Left lung (tissue), 10 donors: ENCODE measurements around the gene C1orf50. TPM values are rescaled to one million over a fixed set of nuclear protein-coding genes. Genes with fewer than 3 reads are reported as not detected.

Experiments used
- ATAC-seq: fragments of 200-7000 bp; cut with Tn5 transposase; one replicate; pipeline ENCODE4 v1.9.1; 2020; ENCODE audit warnings: moderate library complexity
- DNase-seq, 4 donors: peaks; one replicate each; pipeline ENCODE4 v3.0.0-alpha.2; 2013 to 2020
- H3K27ac ChIP-seq, 2 donors: fragments of 200-600 bp; sonication (generic) in 1 of 2; one replicate each; pipeline versions ENCODE4 v1.5.0 to v1.8.0; 2020 to 2021
- H3K27me3 ChIP-seq, 2 donors: fragments of 200-600 bp; sonication (generic) in 1 of 2; one replicate each; pipeline versions ENCODE4 v1.5.0 to v1.8.0; 2020 to 2021
- H3K36me3 ChIP-seq, 2 donors: fragments of 200-600 bp; sonication (generic) in 1 of 2; one replicate each; pipeline versions ENCODE4 v1.5.0 to v1.8.0; 2020 to 2021
- H3K4me1 ChIP-seq, 2 donors: fragments of 200-600 bp; one replicate each; pipeline ENCODE4 v1.8.0; 2021
- H3K4me3 ChIP-seq, 2 donors: fragments of 200-600 bp; sonication (generic) in 1 of 2; one replicate each; pipeline versions ENCODE4 v1.5.0 to v1.8.0; 2020 to 2021; ENCODE audit warnings: mild to moderate bottlenecking in 1 of 2
- H3K9me3 ChIP-seq, 2 donors: fragments of 200-600 bp; sonication (generic) in 1 of 2; one replicate each; pipeline versions ENCODE4 v1.5.0 to v1.8.0; 2020 to 2021
- intact Hi-C, 2 donors: fragments of 100-400 bp; cut with DNase I; formaldehyde crosslinking; loops; one replicate each; pipeline versions ENCODE4 v1.11.2 to v1.14.2; 2022
- polyA plus RNA-seq, 6 donors: library from polyadenylated mRNA; unstranded; fragments of 120-200 nt; gene quantifications; one replicate each; pipeline ENCODE4 v1.2.1, GENCODE V29; 2013; ENCODE audit not compliant: insufficient read length in 6 of 6
- total RNA-seq, 2 donors: library from RNA; stranded (reverse); fragmentation: NEBNext Ultra II Directional; extraction: Animal tissue kit (Norgen Biotek cat#: 25700); gene quantifications; one replicate each; pipeline ENCODE4 v1.2.1, GENCODE V29; 2021
- TF ChIP-seq, protein P1 (sequence below), 2 donors: fragments of 200-600 bp; sonication (generic) in 1 of 2; IDR thresholded peaks; one replicate each; pipeline versions ENCODE4 v1.5.0 to v1.8.0; 2021; ENCODE audit warnings: antibody characterized with exemption in 2 of 2
- donor health status: DM: no; HTN: yes; CAD: no.
- donor health status: DM: no; HTN: no; CAD: no.

C1orf50 gene
- total and polyA plus RNA-seq, 8 donors = 4.3 to 15.0 (median 11.9) TPM

DNA sequence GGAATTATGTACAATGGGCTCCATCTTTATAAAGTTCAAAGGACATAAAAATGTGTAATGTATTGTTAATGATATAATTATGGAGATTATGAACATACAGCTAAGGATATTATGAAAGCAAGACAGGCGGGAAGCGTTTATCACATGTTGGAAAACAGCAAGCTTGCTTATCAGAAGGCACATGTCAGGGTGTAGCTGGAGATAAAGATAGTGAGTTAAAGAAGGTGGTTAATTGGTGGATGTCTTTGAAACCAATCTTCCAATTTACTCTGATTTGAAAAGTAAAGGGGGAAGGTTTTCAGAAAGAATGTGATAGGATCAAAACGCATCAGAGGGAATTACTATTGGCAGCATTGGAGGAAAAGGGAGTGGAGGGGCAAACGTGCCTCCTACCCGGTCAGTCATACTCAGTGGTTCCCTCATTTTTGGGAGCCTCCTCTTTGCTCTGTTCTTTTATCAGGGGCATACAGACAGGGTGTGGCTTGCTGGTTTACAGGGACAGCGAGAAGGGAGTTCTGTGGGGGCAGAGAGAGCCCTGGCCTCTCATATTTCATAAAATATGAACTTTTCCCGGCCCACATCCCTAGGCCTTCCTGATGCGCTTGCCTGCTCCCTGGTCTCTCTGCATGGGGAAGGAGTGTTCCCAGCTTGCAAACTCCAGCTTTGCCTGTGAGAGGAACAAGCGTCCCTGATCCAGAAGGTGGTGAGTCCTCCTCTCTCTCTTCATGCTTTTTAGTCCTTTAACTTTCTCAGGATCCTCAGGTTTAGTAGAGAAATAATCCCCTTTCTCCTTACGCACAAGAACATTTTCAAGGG lies 58.2 kb downstream of the C1orf50 start:
- no peaks in the 10 kb centered on the region for H3K9me3 ChIP-seq
- H3K36me3 ChIP-seq = peaks cover 0 to 8% of the 10 kb centered on the region in 2 donors
- ATAC-seq (no peak), DNase-seq (no peak)
- H3K27ac ChIP-seq = no peak overlapping the region
- H3K27me3 ChIP-seq = no peaks in the 10 kb centered on the region
- intact Hi-C loops = no loop called here
- no peak overlapping the region for H3K4me3 ChIP-seq
- peaks cover 4 to 15% of the 10 kb centered on the region in 2 donors for H3K4me1 ChIP-seq
- TF ChIP-seq, protein P1, sequence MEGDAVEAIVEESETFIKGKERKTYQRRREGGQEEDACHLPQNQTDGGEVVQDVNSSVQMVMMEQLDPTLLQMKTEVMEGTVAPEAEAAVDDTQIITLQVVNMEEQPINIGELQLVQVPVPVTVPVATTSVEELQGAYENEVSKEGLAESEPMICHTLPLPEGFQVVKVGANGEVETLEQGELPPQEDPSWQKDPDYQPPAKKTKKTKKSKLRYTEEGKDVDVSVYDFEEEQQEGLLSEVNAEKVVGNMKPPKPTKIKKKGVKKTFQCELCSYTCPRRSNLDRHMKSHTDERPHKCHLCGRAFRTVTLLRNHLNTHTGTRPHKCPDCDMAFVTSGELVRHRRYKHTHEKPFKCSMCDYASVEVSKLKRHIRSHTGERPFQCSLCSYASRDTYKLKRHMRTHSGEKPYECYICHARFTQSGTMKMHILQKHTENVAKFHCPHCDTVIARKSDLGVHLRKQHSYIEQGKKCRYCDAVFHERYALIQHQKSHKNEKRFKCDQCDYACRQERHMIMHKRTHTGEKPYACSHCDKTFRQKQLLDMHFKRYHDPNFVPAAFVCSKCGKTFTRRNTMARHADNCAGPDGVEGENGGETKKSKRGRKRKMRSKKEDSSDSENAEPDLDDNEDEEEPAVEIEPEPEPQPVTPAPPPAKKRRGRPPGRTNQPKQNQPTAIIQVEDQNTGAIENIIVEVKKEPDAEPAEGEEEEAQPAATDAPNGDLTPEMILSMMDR (IDR thresholded peaks at IDR 0.05) = no peak

Other genes starting within 250 kb of the C1orf50 start
- gene PPIH, start 108.8 kb upstream of the C1orf50 start, total RNA-seq = 10 to 100 TPM; 26.6 to 30.5 TPM
- 10 to 100 TPM; 52.4 to 65.2 (median 59.0) TPM for gene PPIH, start 108.8 kb upstream of the C1orf50 start, polyA plus RNA-seq
- gene YBX1, start 84.8 kb upstream of the C1orf50 start, total RNA-seq = 100 to 1,000 TPM; 552 to 685 TPM
- gene YBX1, start 84.8 kb upstream of the C1orf50 start, polyA plus RNA-seq = 100 to 1,000 TPM; 461 to 581 (median 540) TPM
- gene CLDN19, start 27.0 kb upstream of the C1orf50 start, total RNA-seq = not detected
- 10 to 100 TPM; 16.5 to 24.1 (median 21.0) TPM for gene CLDN19, start 27.0 kb upstream of the C1orf50 start, polyA plus RNA-seq
- gene P3H1, start 221 bp upstream of the C1orf50 start, total RNA-seq = 10 to 100 TPM; 47.4 to 76.1 TPM
- gene P3H1, start 221 bp upstream of the C1orf50 start, polyA plus RNA-seq = 100 to 1,000 TPM in 1 of 6 donors, 10 to 100 TPM in 5; 82.1 to 101 (median 89.9) TPM
- gene TMEM269, start 17.7 kb downstream of the C1orf50 start, total RNA-seq = under 1 TPM in 1 of 2 donors, not detected in 1; 0.17 TPM
- gene TMEM269, start 17.7 kb downstream of the C1orf50 start, polyA plus RNA-seq = 1 to 10 TPM in 5 of 6 donors, under 1 TPM in 1; 0.89 to 1.6 (median 1.4) TPM
- 10 to 100 TPM; 13.8 to 14.4 TPM for gene ERMAP, start 49.9 kb downstream of the C1orf50 start, total RNA-seq
- 10 to 100 TPM; 26.9 to 31.6 (median 30.1) TPM for gene ERMAP, start 49.9 kb downstream of the C1orf50 start, polyA plus RNA-seq
- 10 to 100 TPM; 15.7 to 16.4 TPM for gene SVBP, start 50.1 kb downstream of the C1orf50 start, total RNA-seq
- 10 to 100 TPM; 65.3 to 72.2 (median 68.7) TPM for gene SVBP, start 50.1 kb downstream of the C1orf50 start, polyA plus RNA-seq
- gene ZNF691, start 79.4 kb downstream of the C1orf50 start, total RNA-seq = 10 to 100 TPM in 1 of 2 donors, 1 to 10 TPM in 1; 9.9 to 10.3 TPM
- gene ZNF691, start 79.4 kb downstream of the C1orf50 start, polyA plus RNA-seq = 10 to 100 TPM; 17.0 to 22.2 (median 17.9) TPM
- gene SLC2A1, start 191.6 kb downstream of the C1orf50 start, total RNA-seq = 10 to 100 TPM; 10.5 to 12.1 TPM
- gene SLC2A1, start 191.6 kb downstream of the C1orf50 start, polyA plus RNA-seq = 100 to 1,000 TPM in 1 of 6 donors, 10 to 100 TPM in 5; 40.3 to 109 (median 59.3) TPM